CD14-positive monocyte (primary cell): ENCODE results near the gene FGFR2. TPM values are rescaled to one million over a fixed set of nuclear protein-coding genes. Genes with fewer than 3 reads are reported as not detected.

Experiments
- DNase-seq, 3 donors: peaks; one replicate each; pipeline ENCODE4 v3.0.0-alpha.2; 2011 to 2022
- H2AFZ ChIP-seq: 2 replicates; pipeline ENCODE4 v1.6.0; 2012; ENCODE audit warnings: mild to moderate bottlenecking, low read depth, low read length, inconsistent platforms; ENCODE audit not compliant: insufficient read depth, poor library complexity, severe bottlenecking
- H3K27ac ChIP-seq, 2 donors: 1 replicate in 1 of 2; 2 replicates in 1 of 2; pipeline ENCODE4 v1.5.1; 2012 to 2013; ENCODE audit warnings: low read length in 2 of 2, control low read depth in 1 of 2, inconsistent platforms in 1 of 2, low read depth in 1 of 2, mild to moderate bottlenecking in 1 of 2
- H3K27me3 ChIP-seq, 2 donors: one replicate each; pipeline versions ENCODE4 v1.6.0 to v1.6.1; 2011 to 2013; ENCODE audit warnings: low read length in 2 of 2; ENCODE audit not compliant: control insufficient read depth in 2 of 2, insufficient read depth in 2 of 2
- H3K36me3 ChIP-seq, 2 donors: replicated peaks in 1 of 2; 1 replicate in 1 of 2; 2 replicates in 1 of 2; pipeline versions ENCODE4 v1.5.1 to v1.6.1; 2012 to 2013; ENCODE audit warnings: low read length in 2 of 2, control low read depth in 1 of 2, inconsistent platforms in 1 of 2, mild to moderate bottlenecking in 1 of 2; ENCODE audit not compliant: insufficient read depth in 2 of 2, control insufficient read depth in 1 of 2
- H3K4me1 ChIP-seq, 2 donors: 1 replicate in 1 of 2; 2 replicates in 1 of 2; pipeline versions ENCODE4 v1.5.1 to v1.6.1; 2012 to 2013; ENCODE audit warnings: low read length in 2 of 2, control low read depth in 1 of 2, inconsistent platforms in 1 of 2, mild to moderate bottlenecking in 1 of 2, moderate library complexity in 1 of 2; ENCODE audit not compliant: insufficient read depth in 2 of 2, control insufficient read depth in 1 of 2
- H3K4me2 ChIP-seq: replicated peaks from 2 replicates; pipeline ENCODE3; 2012; ENCODE audit warnings: low read length, moderate library complexity, mild to moderate bottlenecking; ENCODE audit not compliant: poor library complexity, severe bottlenecking; ENCODE audit errors: extremely low read depth
- H3K4me3 ChIP-seq, 3 experiments: fragments of 200-600 bp in 1 of 3; sonication (generic) in 1 of 3; replicated peaks in 1 of 3; 1 replicate in 2 of 3; 2 replicates in 1 of 3; pipeline ENCODE4 v1.5.1; 2011 to 2013; ENCODE audit warnings: low read length in 3 of 3, mild to moderate bottlenecking in 3 of 3, control low read depth in 2 of 3, low read depth in 2 of 3, inconsistent platforms in 1 of 3, moderate library complexity in 1 of 3
- H3K79me2 ChIP-seq: 2 replicates; pipeline ENCODE4 v1.6.0; 2012; ENCODE audit warnings: mild to moderate bottlenecking, control low read depth, inconsistent platforms, low read length, moderate library complexity; ENCODE audit not compliant: insufficient read depth
- H3K9ac ChIP-seq: 2 replicates; pipeline ENCODE4 v1.6.0; 2017; ENCODE audit warnings: low read length, mild to moderate bottlenecking; ENCODE audit not compliant: insufficient read depth, poor library complexity, severe bottlenecking
- H3K9me3 ChIP-seq, 2 donors: replicated peaks in 1 of 2; 1 replicate in 1 of 2; 2 replicates in 1 of 2; pipeline versions ENCODE4 v1.5.1 to v1.6.1; 2012 to 2013; ENCODE audit warnings: low read length in 2 of 2, control low read depth in 1 of 2; ENCODE audit not compliant: control insufficient read depth in 1 of 2, insufficient read depth in 1 of 2
- H4K20me1 ChIP-seq: 2 replicates; pipeline ENCODE4 v1.6.0; 2012; ENCODE audit warnings: mild to moderate bottlenecking, low read length, control low read depth, moderate library complexity; ENCODE audit not compliant: insufficient read depth
- H3K27ac Mint-ChIP-seq, 7 donors: one replicate each; pipeline ENCODE4 v1.8.0; 2020; ENCODE audit warnings: mild to moderate bottlenecking in 7 of 7, mixed read lengths in 7 of 7, moderate library complexity in 6 of 7, inconsistent platforms in 2 of 7
- H3K27me3 Mint-ChIP-seq, 3 donors: one replicate each; pipeline ENCODE4 v1.8.0; 2021 to 2022; ENCODE audit warnings: low read depth in 3 of 3, mild to moderate bottlenecking in 3 of 3, mixed read lengths in 3 of 3, moderate library complexity in 3 of 3, inconsistent platforms in 1 of 3
- H3K36me3 Mint-ChIP-seq, 2 donors: one replicate each; pipeline ENCODE4 v1.8.0; 2020; ENCODE audit warnings: mixed read lengths in 2 of 2, inconsistent platforms in 1 of 2, mild to moderate bottlenecking in 1 of 2
- H3K4me1 Mint-ChIP-seq: one replicate; pipeline ENCODE4 v1.8.0; 2020; ENCODE audit warnings: mild to moderate bottlenecking, mixed read lengths
- H3K4me3 Mint-ChIP-seq, 2 donors: one replicate each; pipeline ENCODE4 v1.8.0; 2020; ENCODE audit warnings: mild to moderate bottlenecking in 2 of 2, mixed read lengths in 2 of 2, moderate library complexity in 1 of 2
- H3K9me3 Mint-ChIP-seq, 7 donors: one replicate each; pipeline ENCODE4 v1.8.0; 2020 to 2022; ENCODE audit warnings: mixed read lengths in 7 of 7, mild to moderate bottlenecking in 6 of 7, moderate library complexity in 6 of 7, inconsistent platforms in 2 of 7
- WGBS: methylation state at CpG from one replicate; pipeline ENCODE4 v1.1.5; 2013; ENCODE audit warnings: missing lambda C conversion rate; ENCODE audit not compliant: insufficient coverage; 5-methylcytosine and 5-hydroxymethylcytosine counted together
- intact Hi-C, 2 donors: fragments of 100-400 bp; cut with micrococcal nuclease; formaldehyde crosslinking; loops; one replicate each; pipeline versions ENCODE4 v1.15.0 to v1.15.1; 2023
- polyA plus RNA-seq, 3 donors: library from polyadenylated mRNA; depleted of rRNA in 1 of 3; unstranded in 2 of 3; stranded (reverse) in 1 of 3; fragments of 300-500 nt in 2 of 3; fragments of >200 nt in 1 of 3; fragmentation: Illumina TruSeq in 2 of 3; gene quantifications; 1 replicate in 2 of 3; 2 replicates in 1 of 3; pipeline ENCODE4 v1.2.3, GENCODE V29; 2012 to 2021
- TF ChIP-seq, protein P1 (sequence below): fragments of 200-600 bp; IDR thresholded peaks from one replicate; pipeline ENCODE4 v1.8.0; 2022; ENCODE audit warnings: antibody characterized with exemption, mild to moderate bottlenecking

Gene FGFR2
- polyA plus RNA-seq, 3 donors, result not detected

DNA sequence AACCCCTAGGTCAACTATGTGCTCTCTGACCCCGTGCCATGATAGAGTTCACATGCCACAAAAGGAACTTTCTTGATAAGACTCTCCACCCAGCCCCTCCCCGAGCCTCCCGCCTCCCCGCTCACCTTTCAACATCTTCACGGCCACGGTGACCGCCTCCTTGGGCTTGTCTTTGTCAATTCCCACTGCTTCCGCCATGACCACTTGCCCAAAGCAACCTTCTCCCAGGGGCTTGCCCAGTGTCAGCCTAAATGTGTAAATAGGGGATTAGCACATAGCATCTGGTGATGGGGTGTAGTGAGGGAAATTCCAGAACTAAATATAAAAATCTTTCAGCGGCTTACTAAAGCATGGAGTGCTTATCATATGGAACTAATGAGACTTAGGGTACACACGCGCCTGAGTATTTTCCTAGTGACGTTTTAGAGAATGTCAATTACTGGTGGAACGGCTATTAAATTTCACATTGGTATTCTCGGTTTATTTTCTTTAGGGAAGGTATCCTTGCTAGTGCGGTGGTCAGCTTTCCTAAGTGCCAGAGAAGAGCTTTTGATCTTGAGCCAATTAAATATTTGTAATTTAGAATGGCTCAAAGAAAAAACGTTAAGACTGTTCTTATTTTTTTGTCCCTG lies 97.4 kb downstream of the FGFR2 start:
- TF ChIP-seq, protein P1, sequence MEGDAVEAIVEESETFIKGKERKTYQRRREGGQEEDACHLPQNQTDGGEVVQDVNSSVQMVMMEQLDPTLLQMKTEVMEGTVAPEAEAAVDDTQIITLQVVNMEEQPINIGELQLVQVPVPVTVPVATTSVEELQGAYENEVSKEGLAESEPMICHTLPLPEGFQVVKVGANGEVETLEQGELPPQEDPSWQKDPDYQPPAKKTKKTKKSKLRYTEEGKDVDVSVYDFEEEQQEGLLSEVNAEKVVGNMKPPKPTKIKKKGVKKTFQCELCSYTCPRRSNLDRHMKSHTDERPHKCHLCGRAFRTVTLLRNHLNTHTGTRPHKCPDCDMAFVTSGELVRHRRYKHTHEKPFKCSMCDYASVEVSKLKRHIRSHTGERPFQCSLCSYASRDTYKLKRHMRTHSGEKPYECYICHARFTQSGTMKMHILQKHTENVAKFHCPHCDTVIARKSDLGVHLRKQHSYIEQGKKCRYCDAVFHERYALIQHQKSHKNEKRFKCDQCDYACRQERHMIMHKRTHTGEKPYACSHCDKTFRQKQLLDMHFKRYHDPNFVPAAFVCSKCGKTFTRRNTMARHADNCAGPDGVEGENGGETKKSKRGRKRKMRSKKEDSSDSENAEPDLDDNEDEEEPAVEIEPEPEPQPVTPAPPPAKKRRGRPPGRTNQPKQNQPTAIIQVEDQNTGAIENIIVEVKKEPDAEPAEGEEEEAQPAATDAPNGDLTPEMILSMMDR, result no peak
- H3K4me3 Mint-ChIP-seq, result no peak overlapping the region
- no peaks in the 10 kb centered on the region for H3K27me3 ChIP-seq
- no peak overlapping the region for H3K4me3 ChIP-seq
- no peaks in the 10 kb centered on the region for H3K4me1 ChIP-seq
- intact Hi-C loops, result no loop called here
- H4K20me1 ChIP-seq, result no peaks in the 10 kb centered on the region
- no peaks in the 10 kb centered on the region for H3K9me3 ChIP-seq
- no peak overlapping the region for H2AFZ ChIP-seq
- no peak overlapping the region for H3K27ac Mint-ChIP-seq
- H3K79me2 ChIP-seq, result no peaks in the 10 kb centered on the region
- H3K36me3 ChIP-seq, result no peaks in the 10 kb centered on the region
- no peak overlapping the region for H3K27ac ChIP-seq
- H3K9me3 Mint-ChIP-seq, result peaks cover 0 to 5% (median 0%) of the 10 kb centered on the region in 7 donors
- DNase-seq, result no peak
- H3K9ac ChIP-seq, result no peak overlapping the region
- no peaks in the 10 kb centered on the region for H3K36me3 Mint-ChIP-seq
- H3K4me2 ChIP-seq, result no peak overlapping the region
- H3K4me1 Mint-ChIP-seq, result no peaks in the 10 kb centered on the region
- H3K27me3 Mint-ChIP-seq, result peaks cover 0 to 4% (median 2%) of the 10 kb centered on the region in 3 donors
- WGBS, result 89% methylated on average over 7 of the region's 16 CpGs

DNA sequence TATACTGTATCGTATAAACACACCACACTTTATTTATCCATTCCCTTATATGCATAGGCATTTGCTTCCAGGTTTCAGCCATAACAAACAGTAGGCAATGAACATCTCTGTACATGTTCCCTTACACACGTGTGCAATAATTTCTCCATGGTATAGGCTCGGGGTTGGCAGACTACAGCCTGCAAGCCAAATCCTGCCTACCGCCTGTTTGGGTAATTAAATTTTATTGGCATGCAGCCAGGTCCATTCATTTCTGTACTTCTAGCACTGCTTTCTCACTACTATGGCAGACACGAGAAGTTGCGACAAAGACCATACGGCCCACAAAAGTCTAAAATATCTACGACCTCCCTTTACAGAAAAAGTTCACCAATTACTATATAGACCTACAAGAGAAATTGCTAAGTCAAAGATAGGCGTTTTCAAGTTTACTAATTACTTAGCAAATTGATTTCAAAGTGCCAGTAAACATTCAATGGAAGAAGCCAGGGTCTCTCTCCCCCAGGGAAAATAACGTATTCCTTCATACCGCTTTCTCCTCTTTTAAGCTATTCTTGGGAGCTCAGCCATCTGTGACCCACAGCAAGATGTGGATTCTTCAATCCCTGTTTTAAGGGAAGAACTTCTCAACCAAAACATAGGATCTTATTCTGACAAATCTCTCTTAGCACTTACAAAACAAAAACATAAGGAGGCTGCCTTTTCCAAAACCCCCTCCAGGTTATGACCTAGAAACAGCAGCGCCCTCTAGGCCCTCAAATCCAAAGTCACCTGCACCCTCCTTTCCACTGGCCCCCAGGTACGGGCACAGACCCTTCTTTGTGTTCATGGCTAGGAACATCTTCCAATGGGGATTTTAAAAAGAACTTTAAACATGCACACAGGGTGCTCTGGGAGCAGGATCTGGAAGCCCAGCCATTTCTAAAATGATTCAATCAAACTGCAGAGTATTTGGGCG lies 100.5 kb downstream of the FGFR2 start:
- Histone ChIP-seq H4K20me1 (no peaks in the 10 kb centered on the region), H3K4me2 (no peak overlapping the region), H3K27ac (no peak overlapping the region), H3K9ac (no peak overlapping the region), H3K9me3 (no peaks in the 10 kb centered on the region), H3K4me3 (no peak overlapping the region), H3K4me1 (no peaks in the 10 kb centered on the region), H3K27me3 (no peaks in the 10 kb centered on the region), H3K79me2 (no peaks in the 10 kb centered on the region), H2AFZ (no peak overlapping the region), H3K36me3 (no peaks in the 10 kb centered on the region)
- H3K27ac Mint-ChIP-seq, result no peak overlapping the region
- no peaks in the 10 kb centered on the region for H3K36me3 Mint-ChIP-seq
- DNase-seq, result no peak
- intact Hi-C loops, result no loop called here
- H3K9me3 Mint-ChIP-seq, result peaks cover 0 to 11% (median 3%) of the 10 kb centered on the region in 7 donors
- TF ChIP-seq, protein P1, result no peak
- H3K4me1 Mint-ChIP-seq, result no peaks in the 10 kb centered on the region
- 92% methylated on average over 10 of the region's 14 CpGs for WGBS
- H3K27me3 Mint-ChIP-seq, result peaks cover 0 to 5% (median 1%) of the 10 kb centered on the region in 3 donors
- no peak overlapping the region for H3K4me3 Mint-ChIP-seq
